Measurements from ENCODE around the gene NF1.

GRCh38 chr17:31293581-31293980 lies 198.8 kb downstream of the NF1 start:
- TF ChIP-seq CTCF (IDR thresholded peaks at IDR 0.05; ENCODE audit: low read length) (no peak), EZH2 (IDR thresholded peaks at IDR 0.05; ENCODE audit: borderline replicate concordance, low read length) (no peak)
